HCT116 (cell line): ENCODE measurements around the gene SRPK3. TPM values are rescaled to one million over a fixed set of nuclear protein-coding genes. Genes with fewer than 3 reads are reported as not detected.

Experiments
- ATAC-seq: fragments of 200-7000 bp; cut with Tn5 transposase; 2 replicates; pipeline ENCODE4 v1.9.1; 2020; ENCODE audit warnings: mild to moderate bottlenecking, moderate library complexity
- BruUV-seq: library from RNA; stranded (reverse); fragments of 400-500 nt; replicated peaks from 2 replicates; lab custom pipeline; 2021; lab: Mats Ljungman, UMichigan
- CTCF ChIA-PET: fragments of 300-600 bp; sonication (Branson Sonifier 250); formaldehyde crosslinking; loops from one replicate; lab custom pipeline; 2021; ENCODE audit warnings: antibody characterized with exemption; lab: Charles Lee
- POLR2A ChIA-PET: fragments of 300-600, 350-600 bp; sonication (Branson Sonifier 250); formaldehyde crosslinking; loops from one replicate; lab custom pipeline; 2021; ENCODE audit warnings: antibody characterized with exemption; lab: Charles Lee
- RAD21 ChIA-PET, 2 experiments: fragments of 300-600 bp; sonication (Branson Sonifier 250); formaldehyde crosslinking; loops; one replicate each; lab custom pipeline; 2023; ENCODE audit warnings: low total read pairs in 2 of 2; ENCODE audit not compliant: uncharacterized antibody in 2 of 2, unreplicated experiment in 2 of 2, low non-redundant PET in 1 of 2; lab: Charles Lee
- DNase-seq: peaks from one replicate; pipeline ENCODE4 v3.0.0-alpha.2; 2010; ENCODE audit warnings: low read depth, low spot score
- H2AFZ ChIP-seq: fragments of 200-600 bp; shearing (Covaris generic), sonication (generic); 2 replicates; pipeline ENCODE4 v1.6.1; 2017; ENCODE audit warnings: low read depth, mixed run types, mixed read lengths, antibody characterized with exemption, low read length; ENCODE audit not compliant: poor library complexity, severe bottlenecking
- H3K27ac ChIP-seq: 2 replicates; pipeline ENCODE4 v1.5.1; 2012; ENCODE audit warnings: low read depth, low read length
- H3K27me3 ChIP-seq: fragments of 200-600 bp; sonication (generic); 2 replicates; pipeline ENCODE4 v1.6.1; 2016; ENCODE audit warnings: mixed run types, low read length, mixed read lengths; ENCODE audit not compliant: insufficient read depth
- H3K36me3 ChIP-seq, 2 experiments: fragments of 200-500 bp in 1 of 2; fragments of 200-600 bp in 1 of 2; sonication (Bioruptor generic) in 1 of 2; sonication (generic) in 1 of 2; 2 replicates each; pipeline versions ENCODE4 v1.5.1 to v1.6.1; 2014 to 2016; ENCODE audit warnings: low read length in 2 of 2, inconsistent platforms in 1 of 2, mixed read lengths in 1 of 2, mixed run types in 1 of 2; ENCODE audit not compliant: insufficient read depth in 2 of 2, control insufficient read depth in 1 of 2
- H3K4me1 ChIP-seq, 2 experiments: fragments of 200-600 bp in 1 of 2; sonication (generic) in 1 of 2; 2 replicates each; pipeline versions ENCODE4 v1.5.1 to v1.6.1; 2012 to 2017; ENCODE audit warnings: low read length in 2 of 2, inconsistent platforms in 1 of 2, mild to moderate bottlenecking in 1 of 2, mixed read lengths in 1 of 2, mixed run types in 1 of 2, moderate library complexity in 1 of 2; ENCODE audit not compliant: insufficient read depth in 2 of 2, control insufficient read depth in 1 of 2
- H3K4me2 ChIP-seq: fragments of 200-600 bp; sonication (generic); 2 replicates; pipeline ENCODE4 v1.6.1; 2017; ENCODE audit warnings: mixed run types, low read length, mixed read lengths
- H3K4me3 ChIP-seq, 2 experiments: fragments of 200-600 bp in 1 of 2; sonication (generic) in 1 of 2; replicated peaks in 1 of 2; 2 replicates each; pipeline ENCODE4 v1.5.1; 2011 to 2016; ENCODE audit warnings: low read length in 2 of 2, control low read depth in 1 of 2, low read depth in 1 of 2, mild to moderate bottlenecking in 1 of 2, mixed read lengths in 1 of 2, mixed run types in 1 of 2
- H3K79me2 ChIP-seq: fragments of 200-600 bp; sonication (generic); 2 replicates; pipeline ENCODE4 v1.6.1; 2017; ENCODE audit warnings: mild to moderate bottlenecking, mixed run types, low read length, moderate library complexity, mixed read lengths; ENCODE audit not compliant: insufficient read depth
- H3K9ac ChIP-seq: fragments of 200-600 bp; sonication (generic); 2 replicates; pipeline ENCODE4 v1.6.1; 2016; ENCODE audit warnings: low read length, mixed read lengths
- H3K9me2 ChIP-seq: fragments of 200-600 bp; sonication (generic), shearing (Covaris generic); 2 replicates; pipeline ENCODE4 v1.6.1; 2017; ENCODE audit warnings: mixed run types, mild to moderate bottlenecking, moderate library complexity; ENCODE audit not compliant: insufficient read depth
- H3K9me3 ChIP-seq, 2 experiments: fragments of 200-500 bp in 1 of 2; fragments of 200-600 bp in 1 of 2; sonication (Bioruptor generic) in 1 of 2; sonication (generic) in 1 of 2; 2 replicates each; pipeline ENCODE4 v1.6.1; 2014 to 2017; ENCODE audit warnings: low read length in 2 of 2, mixed read lengths in 2 of 2, inconsistent platforms in 1 of 2, low read depth in 1 of 2, mild to moderate bottlenecking in 1 of 2, mixed run types in 1 of 2, moderate library complexity in 1 of 2; ENCODE audit not compliant: control insufficient read depth in 1 of 2, insufficient read depth in 1 of 2
- H4K20me1 ChIP-seq: fragments of 200-600 bp; sonication (generic), shearing (Covaris generic); 2 replicates; pipeline ENCODE4 v1.6.1; 2017; ENCODE audit warnings: mixed run types, mild to moderate bottlenecking, moderate library complexity; ENCODE audit not compliant: insufficient read depth
- ATF3 ChIP-seq: IDR thresholded peaks from 2 replicates; pipeline ENCODE4 v1.6.1; 2012
- CTCF ChIP-seq, 3 experiments: fragments of 200-600 bp in 1 of 3; sonication (generic) in 1 of 3; IDR thresholded peaks in 2 of 3; conservative IDR thresholded peaks in 1 of 3; 2 replicates each; pipeline ENCODE4 v1.5.1; 2012 to 2017; ENCODE audit warnings: low read depth in 2 of 3, low read length in 2 of 3, antibody characterized with exemption in 1 of 3, borderline replicate concordance in 1 of 3, control low read depth in 1 of 3, mild to moderate bottlenecking in 1 of 3, mixed read lengths in 1 of 3, mixed run types in 1 of 3, moderate library complexity in 1 of 3; ENCODE audit not compliant: insufficient read depth in 1 of 3
- intact Hi-C: fragments of 100-400 bp; cut with micrococcal nuclease; formaldehyde crosslinking; loops from 2 replicates; pipeline ENCODE4 v1.10.0; 2022
- total RNA-seq: library from RNA; stranded (reverse); gene quantifications from one replicate; pipeline ENCODE4 v1.2.1, GENCODE V29; 2021; ENCODE audit not compliant: unreplicated experiment
- TF ChIP-seq, protein P1 (sequence below): IDR thresholded peaks from 2 replicates; pipeline ENCODE4 v1.6.1; 2012

SRPK3 gene
- total RNA-seq, 1 experiment from 2014 or later = not detected

DNA sequence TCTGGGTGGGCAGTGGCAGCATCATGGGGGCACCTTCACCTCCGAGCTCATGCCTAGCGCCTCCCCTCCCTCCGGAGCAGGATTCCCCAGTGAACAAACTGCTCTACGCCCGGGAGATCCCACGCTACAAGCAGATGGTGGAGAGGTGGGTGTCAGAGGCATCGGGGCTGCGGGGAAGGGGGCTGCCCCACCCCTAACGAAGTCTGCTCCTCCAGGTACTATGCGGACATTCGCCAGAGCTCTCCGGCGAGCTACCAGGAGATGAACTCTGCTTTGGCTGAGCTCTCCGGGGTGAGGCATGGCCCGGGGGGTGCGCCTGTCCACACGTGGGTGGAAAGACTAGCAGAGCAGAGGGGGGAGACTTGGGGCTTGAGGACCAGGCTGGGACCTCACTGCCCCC is 2.7 kb upstream of the SRPK3 start (continued):
- TF ChIP-seq, protein P1, sequence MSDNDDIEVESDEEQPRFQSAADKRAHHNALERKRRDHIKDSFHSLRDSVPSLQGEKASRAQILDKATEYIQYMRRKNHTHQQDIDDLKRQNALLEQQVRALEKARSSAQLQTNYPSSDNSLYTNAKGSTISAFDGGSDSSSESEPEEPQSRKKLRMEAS = no peak
- TF ChIP-seq, all 23 proteins: peak for 0

- RAD21 ChIA-PET = no interaction called here
- no peak overlapping the region for H3K4me3 ChIP-seq
- no peak overlapping the region for H3K27ac ChIP-seq
- no peaks in the 10 kb centered on the region for H3K79me2 ChIP-seq
- POLR2A ChIA-PET = no interaction called here
- intact Hi-C loops = no loop called here
- no peaks in the 10 kb centered on the region for H3K27me3 ChIP-seq
- no peaks in the 10 kb centered on the region for H3K9me2 ChIP-seq
- H3K9me3 ChIP-seq = no peaks in the 10 kb centered on the region
- H4K20me1 ChIP-seq = no peaks in the 10 kb centered on the region
- H3K4me1 ChIP-seq = peaks cover 0 to 6% of the 10 kb centered on the region in 2 experiments; a peak in 1 of 4 replicates
- no peak overlapping the region for H3K9ac ChIP-seq
- CTCF ChIA-PET = interaction anchor here (1.0 kb wide), 1 partner anchor 15 kb away, joined by 4 read pairs; the partner anchor contains the start of genes IDH3G and SSR4
- H3K36me3 ChIP-seq = no peaks in the 10 kb centered on the region
- H2AFZ ChIP-seq = no peak overlapping the region
- H3K4me2 ChIP-seq = no peak overlapping the region
- peak; percentile 37 for ATAC-seq
- no peak for DNase-seq
- no peak for TF ChIP-seq ATF3
- TF ChIP-seq CTCF (IDR thresholded peaks at IDR 0.05 in 2 of 3, conservative IDR thresholded peaks at IDR 0.05 in 1 of 3; ENCODE audit: borderline replicate concordance in 1 of 3, insufficient read depth in 1 of 3, low read depth in 2 of 3, low read length in 2 of 3) = peak in 1 of 3 experiments; percentile 15; a peak in 1 of 6 replicates
- no TSS peak for BruUV-seq
Measured at GRCh38 chrX:153778684-153779101, 2.1 kb upstream of the SRPK3 start.
